ENCODE measurements around the gene TAF15. TPM values are rescaled to one million over a fixed set of nuclear protein-coding genes. Genes with fewer than 3 reads are reported as not detected.

The TAF15 gene
- total RNA-seq, 1 experiment from 2014 or later, result 202 TPM

DNA sequence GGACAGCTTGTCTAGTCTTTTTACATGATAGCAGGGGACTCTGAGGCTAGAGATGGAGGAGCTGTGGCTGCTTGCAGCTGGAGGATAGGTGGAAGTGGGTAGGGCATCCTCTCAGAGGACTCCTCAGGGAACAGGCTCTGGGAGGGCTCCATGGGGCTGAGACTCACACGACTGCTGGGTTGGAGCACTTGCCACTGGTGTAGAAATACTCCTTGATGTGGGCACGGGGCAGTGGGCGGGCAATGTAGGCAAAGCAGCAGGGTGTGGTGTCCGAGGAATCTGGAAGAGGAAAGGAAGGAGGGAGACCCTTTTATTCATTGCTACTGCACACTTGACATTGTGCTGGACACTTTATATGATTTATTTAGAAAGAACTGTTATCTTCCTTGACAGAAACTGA, 69.1 kb downstream of the TAF15 start:
- no peak overlapping the region for H3K4me3 ChIP-seq
- no peak overlapping the region for H3K27ac ChIP-seq
- no peaks in the 10 kb centered on the region for H3F3A ChIP-seq (ENCODE audit: insufficient read depth, low read depth)
- no peak overlapping the region for H2AFZ ChIP-seq
- DNase-seq, result no peak
- ChIA-PET POLR2A (ENCODE audit: unreplicated experiment) (no interaction called here), CTCF (no interaction called here)
- no peaks in the 10 kb centered on the region for H3K9me2 ChIP-seq (ENCODE audit: insufficient read depth)
- H4K20me1 ChIP-seq (ENCODE audit: insufficient read depth), result no peaks in the 10 kb centered on the region
- intact Hi-C loops (cut with micrococcal nuclease; ENCODE audit: unreplicated experiment), result no loop called here
- H3K4me2 ChIP-seq, result no peak overlapping the region
- H3K4me1 ChIP-seq (replicated peaks; ENCODE audit: insufficient read depth), result no peaks in the 10 kb centered on the region
- H3K79me2 ChIP-seq (ENCODE audit: low read depth), result no peaks in the 10 kb centered on the region
- no peak for TF ChIP-seq EZH2 (IDR thresholded peaks at IDR 0.05; ENCODE audit: low read depth)
- TF ChIP-seq, protein P1, sequence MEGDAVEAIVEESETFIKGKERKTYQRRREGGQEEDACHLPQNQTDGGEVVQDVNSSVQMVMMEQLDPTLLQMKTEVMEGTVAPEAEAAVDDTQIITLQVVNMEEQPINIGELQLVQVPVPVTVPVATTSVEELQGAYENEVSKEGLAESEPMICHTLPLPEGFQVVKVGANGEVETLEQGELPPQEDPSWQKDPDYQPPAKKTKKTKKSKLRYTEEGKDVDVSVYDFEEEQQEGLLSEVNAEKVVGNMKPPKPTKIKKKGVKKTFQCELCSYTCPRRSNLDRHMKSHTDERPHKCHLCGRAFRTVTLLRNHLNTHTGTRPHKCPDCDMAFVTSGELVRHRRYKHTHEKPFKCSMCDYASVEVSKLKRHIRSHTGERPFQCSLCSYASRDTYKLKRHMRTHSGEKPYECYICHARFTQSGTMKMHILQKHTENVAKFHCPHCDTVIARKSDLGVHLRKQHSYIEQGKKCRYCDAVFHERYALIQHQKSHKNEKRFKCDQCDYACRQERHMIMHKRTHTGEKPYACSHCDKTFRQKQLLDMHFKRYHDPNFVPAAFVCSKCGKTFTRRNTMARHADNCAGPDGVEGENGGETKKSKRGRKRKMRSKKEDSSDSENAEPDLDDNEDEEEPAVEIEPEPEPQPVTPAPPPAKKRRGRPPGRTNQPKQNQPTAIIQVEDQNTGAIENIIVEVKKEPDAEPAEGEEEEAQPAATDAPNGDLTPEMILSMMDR (conservative IDR thresholded peaks at IDR 0.05), result no peak
- H3K9me3 ChIP-seq (ENCODE audit: insufficient read depth, low read depth), result no peaks in the 10 kb centered on the region
- H3K27me3 ChIP-seq (ENCODE audit: insufficient read depth, low read depth), result no peaks in the 10 kb centered on the region
- no peaks in the 10 kb centered on the region for H3K36me3 ChIP-seq (ENCODE audit: low read depth)
- BruUV-seq (replicated peaks), result no TSS peak

DNA sequence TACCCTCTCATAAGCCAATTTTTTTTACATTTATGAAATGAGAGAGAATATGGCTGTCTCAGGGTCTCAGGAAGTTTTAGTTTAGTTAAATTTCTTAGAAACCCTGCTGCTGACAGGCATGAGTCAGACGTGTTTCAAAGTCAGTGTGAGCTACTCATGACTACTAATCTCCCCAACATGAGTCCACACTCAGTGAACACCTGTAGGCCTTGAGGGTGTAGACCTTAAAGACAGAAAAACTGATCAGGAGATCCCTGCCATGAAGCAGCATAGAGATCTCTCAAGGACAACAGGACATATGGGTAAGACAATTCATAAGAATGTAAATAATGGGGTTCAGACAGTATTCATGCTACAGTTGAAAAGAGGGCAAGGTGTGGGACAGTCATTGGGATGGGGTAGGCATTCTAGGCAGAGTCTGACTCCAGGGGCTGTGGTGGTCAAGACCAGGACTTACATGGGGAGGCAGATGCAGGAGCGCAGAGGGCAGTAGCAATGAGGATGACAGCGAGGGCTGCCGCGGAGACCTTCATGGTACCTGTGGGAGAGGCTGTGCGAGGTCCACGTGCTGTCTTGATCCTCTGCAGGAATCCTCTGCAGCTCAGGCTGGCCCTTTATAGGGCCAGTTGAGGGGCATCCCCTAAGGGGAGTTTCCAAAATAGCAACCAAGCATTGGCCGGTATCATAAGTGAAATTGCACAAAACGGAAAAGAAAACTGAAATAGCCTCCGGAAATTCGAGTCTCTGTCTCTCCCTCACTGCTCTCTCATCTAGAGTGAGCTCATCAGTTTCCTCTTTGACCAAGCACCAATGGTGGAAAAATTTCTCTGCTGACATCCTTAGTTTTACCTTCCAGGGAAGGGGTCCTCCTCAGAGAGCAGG, 70.7 kb downstream of the TAF15 start, which contains the start of gene CCL5:
TSS of gene CCL5 (minus strand) at position 588 of the 882 bp plus-strand sequence.
- TF ChIP-seq, protein P1 (conservative IDR thresholded peaks at IDR 0.05), result no peak
- no peak for TF ChIP-seq EZH2 (IDR thresholded peaks at IDR 0.05; ENCODE audit: low read depth)
- Histone ChIP-seq H3K4me1 (replicated peaks; ENCODE audit: insufficient read depth) (no peaks in the 10 kb centered on the region), H3K27ac (no peak within 1 kb of the TSS), H3K79me2 (ENCODE audit: low read depth) (no peaks in the 10 kb centered on the region), H3K27me3 (ENCODE audit: insufficient read depth, low read depth) (no peaks in the 10 kb centered on the region), H3F3A (ENCODE audit: insufficient read depth, low read depth) (no peaks in the 10 kb centered on the region), H3K9me2 (ENCODE audit: insufficient read depth) (no peaks in the 10 kb centered on the region), H3K9me3 (ENCODE audit: insufficient read depth, low read depth) (no peaks in the 10 kb centered on the region), H4K20me1 (ENCODE audit: insufficient read depth) (no peaks in the 10 kb centered on the region), H2AFZ (no peak within 1 kb of the TSS), H3K36me3 (ENCODE audit: low read depth) (no peaks in the 10 kb centered on the region), H3K4me2 (no peak within 1 kb of the TSS), H3K4me3 (no peak within 1 kb of the TSS)
- intact Hi-C loops (cut with micrococcal nuclease; ENCODE audit: unreplicated experiment), result no loop called here
- CTCF ChIA-PET, result interaction anchor here (0.6 kb wide), 1 partner anchor 76 kb away, joined by 4 read pairs; no protein-coding TSS in a partner anchor
- BruUV-seq (replicated peaks), result no TSS peak
- no peak for DNase-seq
- POLR2A ChIA-PET (ENCODE audit: unreplicated experiment), result no interaction called here

DNA sequence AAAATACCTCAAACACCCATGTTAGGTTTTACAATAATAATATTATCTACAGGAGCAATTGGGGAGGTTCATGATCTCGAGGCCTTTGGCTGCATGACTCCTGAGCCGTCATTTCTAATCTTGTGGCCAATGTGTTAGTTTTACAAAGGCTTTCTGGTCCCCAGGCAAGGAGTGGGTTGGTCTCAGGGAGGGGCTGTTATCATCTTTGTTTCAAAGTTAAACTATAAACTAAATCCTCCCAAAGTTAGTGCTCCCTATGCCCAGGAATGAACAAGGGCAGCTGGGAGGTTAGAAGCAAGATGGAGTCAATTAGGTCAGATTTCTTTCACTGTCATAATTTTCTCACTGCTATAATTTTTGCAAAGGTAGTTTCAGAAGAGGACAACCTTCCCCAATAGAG, 80.0 kb downstream of the TAF15 start:
- no TSS peak for BruUV-seq (replicated peaks)
- H4K20me1 ChIP-seq (ENCODE audit: insufficient read depth), result no peaks in the 10 kb centered on the region
- H3K36me3 ChIP-seq (ENCODE audit: low read depth), result no peaks in the 10 kb centered on the region
- intact Hi-C loops (cut with micrococcal nuclease; ENCODE audit: unreplicated experiment), result no loop called here
- H3K4me2 ChIP-seq, result no peak overlapping the region
- H3K27ac ChIP-seq, result no peak overlapping the region
- H3K27me3 ChIP-seq (ENCODE audit: insufficient read depth, low read depth), result no peaks in the 10 kb centered on the region
- ChIA-PET POLR2A (ENCODE audit: unreplicated experiment) (no interaction called here), CTCF (no interaction called here)
- H3K4me1 ChIP-seq (replicated peaks; ENCODE audit: insufficient read depth), result no peaks in the 10 kb centered on the region
- TF ChIP-seq, protein P1 (conservative IDR thresholded peaks at IDR 0.05), result no peak
- no peak for TF ChIP-seq EZH2 (IDR thresholded peaks at IDR 0.05; ENCODE audit: low read depth)
- H3K9me3 ChIP-seq (ENCODE audit: insufficient read depth, low read depth), result no peaks in the 10 kb centered on the region
- no peak overlapping the region for H2AFZ ChIP-seq
- no peak for DNase-seq
- H3K9me2 ChIP-seq (ENCODE audit: insufficient read depth), result no peaks in the 10 kb centered on the region
- H3F3A ChIP-seq (ENCODE audit: insufficient read depth, low read depth), result no peaks in the 10 kb centered on the region
- no peaks in the 10 kb centered on the region for H3K79me2 ChIP-seq (ENCODE audit: low read depth)
- H3K4me3 ChIP-seq, result no peak overlapping the region

Data from PC-9 (cell line).